Stromal cell of bone marrow (primary cell): ENCODE measurements around the gene TPRG1.
A peak's percentile ranks its signal among the peaks of the same experiment; 100 is the strongest.

Source experiments
- DNase-seq: peaks from one replicate; pipeline ENCODE4 v3.0.0-alpha.2; 2012; ENCODE audit warnings: low read depth

TPRG1 gene

GRCh38 chr3:189355481-189356201 is 183.9 kb downstream of the TPRG1 start:
- DNase-seq = peak; percentile 36

DNA sequence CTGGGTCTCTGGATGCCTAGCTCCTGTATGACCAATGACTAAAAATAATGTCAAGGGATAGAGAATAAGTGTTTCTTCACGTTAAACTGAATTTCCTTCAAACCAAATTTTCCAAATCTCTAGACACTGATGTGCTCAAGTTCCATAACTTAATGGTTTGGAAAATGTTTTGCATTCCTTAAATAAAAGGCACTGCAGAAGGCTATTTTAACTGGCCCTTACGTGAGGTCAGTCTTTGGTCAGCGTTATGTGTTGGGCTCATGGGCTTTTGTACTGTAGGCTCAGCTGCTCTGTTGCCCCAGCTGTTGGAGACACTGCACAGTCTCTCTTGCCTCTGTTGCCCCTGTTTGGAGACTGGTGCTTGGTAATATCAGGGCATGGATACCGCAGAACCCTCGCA is 188.5 kb downstream of the TPRG1 start:
- DNase-seq = peak; percentile 33

GRCh38 chr3:189361103-189361835 is 189.5 kb downstream of the TPRG1 start:
- no peak for DNase-seq

DNA sequence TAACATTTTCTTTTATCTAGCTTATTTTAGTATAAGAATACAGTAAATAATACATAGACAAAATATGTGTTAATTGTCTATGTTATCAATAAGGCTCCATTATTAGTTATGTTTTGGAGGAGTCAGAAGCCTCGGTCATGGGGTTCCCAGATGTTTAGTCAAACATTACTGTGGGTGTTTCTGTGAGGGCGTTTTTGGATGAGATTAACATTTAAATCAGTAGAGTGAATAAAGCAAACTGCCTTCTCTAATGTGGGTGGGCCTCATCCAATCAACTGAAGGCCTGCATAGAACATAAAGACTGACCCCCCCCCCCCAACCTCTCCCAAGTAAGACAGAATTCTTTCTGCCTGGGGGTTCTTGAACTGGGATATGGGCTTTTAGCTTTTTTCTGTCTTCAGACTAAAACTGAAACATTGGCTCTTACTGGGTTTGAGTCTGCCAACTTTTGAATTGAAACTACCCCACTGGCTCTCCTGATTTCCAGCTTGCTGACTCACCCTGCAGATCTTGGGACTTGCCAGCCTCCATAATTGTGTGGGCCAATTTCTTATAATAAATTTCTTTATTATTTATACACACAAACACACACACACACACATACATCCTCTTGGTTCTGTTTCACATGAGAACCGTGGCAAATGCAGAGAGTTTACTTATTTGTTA is 192.0 kb downstream of the TPRG1 start:
- DNase-seq = peak; percentile 72

- peak; percentile 52 for DNase-seq
These were observed 194.1 kb downstream of the TPRG1 start for GRCh38 chr3:189365609-189366564.

- no peak for DNase-seq
These were observed 196.6 kb downstream of the TPRG1 start for GRCh38 chr3:189368384-189368783.

DNA sequence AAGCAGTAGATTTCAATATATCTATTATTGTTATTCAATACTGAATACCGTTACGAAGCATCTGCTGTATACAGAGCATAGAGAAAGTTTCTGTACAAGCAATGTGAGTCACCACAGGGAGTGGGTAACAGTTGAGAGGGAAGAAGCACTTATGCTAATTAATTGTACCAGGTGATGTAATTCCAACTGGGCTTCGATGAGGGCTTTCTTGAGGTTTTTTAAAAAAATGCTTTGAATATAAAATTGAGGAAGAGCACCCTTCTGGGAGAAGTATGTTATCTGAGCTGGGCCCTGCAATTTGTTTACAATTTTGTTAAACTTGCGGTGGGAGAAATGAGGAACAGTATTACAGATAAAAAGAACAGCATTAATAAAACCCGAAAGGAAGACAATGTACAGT is 197.9 kb downstream of the TPRG1 start:
- no peak for DNase-seq

DNA sequence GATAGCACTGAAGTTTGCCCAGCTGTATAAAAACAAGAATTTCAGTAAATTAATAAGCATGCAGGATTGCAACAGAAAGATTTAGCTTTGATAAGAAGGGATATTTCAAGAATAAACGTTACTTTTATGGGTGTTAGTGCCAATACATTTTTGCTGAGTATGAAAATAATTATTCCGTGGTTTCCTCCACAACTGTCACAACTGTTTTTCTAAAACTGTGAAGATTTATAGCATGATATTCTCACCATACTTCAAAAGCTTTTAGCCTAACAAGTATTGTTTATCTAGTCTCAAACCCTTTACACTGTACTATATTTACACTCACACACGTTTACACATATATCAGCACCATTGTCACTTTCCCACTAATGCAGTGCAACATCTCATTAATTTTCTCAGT is 200.5 kb downstream of the TPRG1 start:
- DNase-seq = no peak
